ENCODE measurements around the gene SEMG2. TPM values are rescaled to one million over a fixed set of nuclear protein-coding genes. Genes with fewer than 3 reads are reported as not detected.

Gene SEMG2
- total RNA-seq, 1 experiment from 2014 or later: not detected

DNA sequence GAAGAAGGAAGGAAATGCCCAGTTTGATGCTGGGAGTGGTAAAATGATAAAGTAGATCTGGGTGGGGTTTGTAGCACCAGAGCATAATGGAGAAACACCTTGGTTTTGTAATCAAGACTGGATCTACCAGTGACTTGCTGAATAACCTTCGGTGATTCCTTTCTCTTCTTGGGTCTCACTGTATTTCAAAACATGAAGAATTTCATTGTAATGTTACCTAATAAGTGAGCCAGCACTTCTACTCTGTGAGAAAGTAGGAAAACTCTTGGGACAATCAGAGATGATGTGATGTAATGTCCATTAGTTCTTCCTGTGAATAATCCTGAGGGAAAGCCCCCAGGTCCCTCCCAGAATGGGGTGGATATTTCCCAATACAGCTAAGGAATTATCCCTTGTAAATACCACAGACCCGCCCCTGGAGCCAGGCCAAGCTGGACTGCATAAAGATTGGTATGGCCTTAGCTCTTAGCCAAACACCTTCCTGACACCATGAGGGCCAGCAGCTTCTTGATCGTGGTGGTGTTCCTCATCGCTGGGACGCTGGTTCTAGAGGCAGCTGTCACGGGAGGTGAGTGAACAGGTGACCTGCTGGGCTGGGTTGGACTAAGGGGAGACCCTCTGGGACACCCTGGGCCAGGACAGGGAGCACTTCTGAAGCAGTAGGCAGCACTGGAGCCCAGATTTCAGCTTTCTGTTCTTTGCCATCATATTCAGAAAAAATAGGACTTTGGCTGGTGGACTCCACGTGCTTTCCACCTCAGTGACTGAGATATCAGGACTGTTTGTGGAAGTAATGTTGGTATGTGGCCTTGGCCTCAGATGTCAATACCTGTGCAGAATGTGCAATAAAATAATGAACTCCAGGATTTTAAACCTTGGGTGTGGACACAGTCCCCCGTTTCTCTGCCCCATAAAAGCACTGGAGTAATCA is 46.5 kb upstream of the SEMG2 start, which contains the start of gene PI3:
Gene PI3, plus strand, starts transcription at position 469 of the 931 bp plus-strand sequence. Its CDS starts 21 bp downstream, at position 490.
- Histone ChIP-seq H3K4me3 (ENCODE audit: low read length) (peak within 1 kb of the TSS; percentile 8; the same call in 1 of the 2 replicates), H2AFZ (ENCODE audit: low read length) (peak within 1 kb of the TSS; percentile 29), H3K36me3 (ENCODE audit: low read depth, low read length) (no peaks in the 10 kb centered on the region), H3F3A (ENCODE audit: low read length, unreplicated experiment) (no peaks in the 10 kb centered on the region), H3K9ac (ENCODE audit: low read length) (peak within 1 kb of the TSS; percentile 60), H3K79me2 (ENCODE audit: low read length) (no peaks in the 10 kb centered on the region), H3K4me1 (ENCODE audit: insufficient read depth, low read length) (peaks cover 60% of the 10 kb centered on the region), H4K20me1 (ENCODE audit: low read length) (no peaks in the 10 kb centered on the region), H3K9me2 (replicated peaks; ENCODE audit: low read length) (no peaks in the 10 kb centered on the region), H3K9me3 (ENCODE audit: low read length) (no peaks in the 10 kb centered on the region), H3K27me3 (ENCODE audit: low read length) (no peaks in the 10 kb centered on the region), H3K4me2 (ENCODE audit: low read length) (peak within 1 kb of the TSS; percentile 62), H3K27ac (ENCODE audit: low read length) (peak within 1 kb of the TSS; percentile 93)
- DNase-seq: peak; percentile 99
- TSS peak; percentile 83 for BruUV-seq (replicated peaks)
- ChIA-PET POLR2A (ENCODE audit: unreplicated experiment) (interaction anchor here (0.6 to 0.7 kb wide), 4 partner anchors 12 to 103 kb away, joined by 3 to 6 read pairs (median 4); no protein-coding TSS in a partner anchor), CTCF (no interaction called here)
- TF ChIP-seq EZH2 (IDR thresholded peaks at IDR 0.05; ENCODE audit: low read length, unreplicated experiment) (no peak), EZH2phosphoT487 (IDR thresholded peaks at IDR 0.05; ENCODE audit: borderline replicate concordance, low read length) (no peak)
- TF ChIP-seq, protein P1, sequence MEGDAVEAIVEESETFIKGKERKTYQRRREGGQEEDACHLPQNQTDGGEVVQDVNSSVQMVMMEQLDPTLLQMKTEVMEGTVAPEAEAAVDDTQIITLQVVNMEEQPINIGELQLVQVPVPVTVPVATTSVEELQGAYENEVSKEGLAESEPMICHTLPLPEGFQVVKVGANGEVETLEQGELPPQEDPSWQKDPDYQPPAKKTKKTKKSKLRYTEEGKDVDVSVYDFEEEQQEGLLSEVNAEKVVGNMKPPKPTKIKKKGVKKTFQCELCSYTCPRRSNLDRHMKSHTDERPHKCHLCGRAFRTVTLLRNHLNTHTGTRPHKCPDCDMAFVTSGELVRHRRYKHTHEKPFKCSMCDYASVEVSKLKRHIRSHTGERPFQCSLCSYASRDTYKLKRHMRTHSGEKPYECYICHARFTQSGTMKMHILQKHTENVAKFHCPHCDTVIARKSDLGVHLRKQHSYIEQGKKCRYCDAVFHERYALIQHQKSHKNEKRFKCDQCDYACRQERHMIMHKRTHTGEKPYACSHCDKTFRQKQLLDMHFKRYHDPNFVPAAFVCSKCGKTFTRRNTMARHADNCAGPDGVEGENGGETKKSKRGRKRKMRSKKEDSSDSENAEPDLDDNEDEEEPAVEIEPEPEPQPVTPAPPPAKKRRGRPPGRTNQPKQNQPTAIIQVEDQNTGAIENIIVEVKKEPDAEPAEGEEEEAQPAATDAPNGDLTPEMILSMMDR (conservative IDR thresholded peaks at IDR 0.05; ENCODE audit: low read depth, low read length): no peak
- intact Hi-C loops (cut with micrococcal nuclease): loop anchor here (1.0 to 5.0 kb wide), 2 partner anchors 16 to 37 kb away; no protein-coding TSS in a partner anchor
- peak; percentile 66 for ATAC-seq

DNA sequence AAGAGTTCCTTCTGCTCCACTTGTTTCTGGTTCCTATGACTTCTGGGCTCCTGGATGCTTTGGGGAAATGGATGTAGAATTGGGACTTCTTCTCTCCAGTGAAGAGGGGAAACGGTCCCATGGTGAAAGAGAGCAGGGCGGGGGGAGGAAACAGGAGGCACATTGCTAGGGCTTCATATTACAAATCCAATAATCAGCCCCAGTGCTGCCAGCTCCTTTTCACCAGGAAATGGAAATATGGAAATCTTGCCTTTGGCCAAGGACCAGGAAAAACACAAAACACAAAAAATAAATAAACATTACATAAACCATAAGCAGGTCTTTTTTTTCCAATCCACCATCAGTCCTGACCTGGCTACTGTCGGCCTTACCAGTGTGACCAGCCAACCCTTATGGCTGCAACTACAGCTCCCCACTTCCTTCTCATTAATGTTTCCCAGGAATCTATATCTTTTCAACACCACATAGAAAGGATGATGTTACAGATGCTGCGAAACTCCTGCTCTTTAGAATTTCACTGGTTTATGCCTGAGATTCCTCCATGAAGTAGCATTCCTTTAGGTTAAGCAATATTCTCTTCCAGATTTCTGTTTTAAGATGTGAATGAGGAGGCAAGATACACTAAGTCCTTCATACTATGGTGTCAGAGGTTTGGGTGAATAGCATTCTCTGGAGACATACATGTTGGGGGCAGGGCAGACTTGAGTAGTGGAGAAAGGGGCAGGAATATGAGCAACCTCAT is 44.5 kb upstream of the SEMG2 start:
- ATAC-seq (peak; percentile 13; the same call in 1 of the 2 replicates), DNase-seq (peak; percentile 43)
- no peaks in the 10 kb centered on the region for H3K27me3 ChIP-seq (ENCODE audit: low read length)
- H3K4me2 ChIP-seq (ENCODE audit: low read length): peak overlapping the region; percentile 5; the same call in 1 of the 2 replicates
- H3K9ac ChIP-seq (ENCODE audit: low read length): no peak overlapping the region
- H3F3A ChIP-seq (ENCODE audit: low read length, unreplicated experiment): no peaks in the 10 kb centered on the region
- POLR2A ChIA-PET (ENCODE audit: unreplicated experiment): interaction anchor here (0.7 to 1.1 kb wide), 2 partner anchors 10 to 165 kb away, joined by 3 to 6 read pairs; no protein-coding TSS in a partner anchor
- peaks cover 63% of the 10 kb centered on the region for H3K4me1 ChIP-seq (ENCODE audit: insufficient read depth, low read length)
- H3K36me3 ChIP-seq (ENCODE audit: low read depth, low read length): no peaks in the 10 kb centered on the region
- BruUV-seq (replicated peaks): no TSS peak
- intact Hi-C loops (cut with micrococcal nuclease): loop anchor here (5.0 kb wide), 1 partner anchor 39 kb away; no protein-coding TSS in a partner anchor
- no peak overlapping the region for H3K4me3 ChIP-seq (ENCODE audit: low read length)
- H3K9me2 ChIP-seq (replicated peaks; ENCODE audit: low read length): no peaks in the 10 kb centered on the region
- no peaks in the 10 kb centered on the region for H3K79me2 ChIP-seq (ENCODE audit: low read length)
- no peak for TF ChIP-seq EZH2 (IDR thresholded peaks at IDR 0.05; ENCODE audit: low read length, unreplicated experiment)
- TF ChIP-seq EZH2phosphoT487 (IDR thresholded peaks at IDR 0.05; ENCODE audit: borderline replicate concordance, low read length): no peak
- TF ChIP-seq, protein P1 (conservative IDR thresholded peaks at IDR 0.05; ENCODE audit: low read depth, low read length): no peak
- H2AFZ ChIP-seq (ENCODE audit: low read length): no peak overlapping the region
- no peaks in the 10 kb centered on the region for H4K20me1 ChIP-seq (ENCODE audit: low read length)
- CTCF ChIA-PET: interaction anchor here (0.7 kb wide), 1 partner anchor 38 kb away, joined by 7 read pairs; no protein-coding TSS in a partner anchor
- no peaks in the 10 kb centered on the region for H3K9me3 ChIP-seq (ENCODE audit: low read length)
- H3K27ac ChIP-seq (ENCODE audit: low read length): 0 out of 2 replicates have a peak overlapping the region, but pooled peaks have one; percentile 5

Data from PC-3 (cell line).